HG03108 (cell line): ENCODE results near the gene MFAP3.
A peak's percentile ranks its signal among the peaks of the same experiment; 100 is the strongest.
"Not testable (repeated sequence)": the region's sequence is repeated elsewhere in the genome, so short reads cannot be mapped to it uniquely, and the experiment has no call there.

Source experiments
- ATAC-seq: cut with Tn5 transposase; IDR thresholded peaks from one replicate; pipeline ENCODE4 v1.9.1; 2021; ENCODE audit warnings: moderate library complexity; ENCODE audit not compliant: unreplicated experiment

The MFAP3 gene

GRCh38 chr5:154049636-154050035 lies 10.9 kb downstream of the MFAP3 start:
- ATAC-seq: no peak

GRCh38 chr5:154053468-154053867 lies 14.7 kb downstream of the MFAP3 start:
- no peak for ATAC-seq

DNA sequence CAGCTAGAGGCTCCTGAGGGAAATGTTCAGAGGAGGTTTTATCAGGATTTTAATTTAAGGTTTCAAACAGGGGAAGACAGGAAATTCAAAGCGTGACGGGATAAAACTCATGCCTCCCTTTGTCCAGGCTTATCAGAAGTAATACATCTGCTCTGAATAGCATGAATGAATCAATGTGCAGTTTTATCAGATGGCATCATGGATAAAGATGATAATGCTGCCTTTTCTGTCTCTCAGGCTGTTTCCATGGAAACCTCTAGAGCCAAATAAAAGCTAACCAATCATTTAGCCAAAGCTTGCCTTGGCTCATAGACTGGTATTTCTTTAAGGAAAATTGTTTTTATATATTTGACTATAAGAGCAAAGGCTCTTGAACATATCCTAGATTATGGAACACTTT lies 16.4 kb downstream of the MFAP3 start:
- no peak for ATAC-seq

DNA sequence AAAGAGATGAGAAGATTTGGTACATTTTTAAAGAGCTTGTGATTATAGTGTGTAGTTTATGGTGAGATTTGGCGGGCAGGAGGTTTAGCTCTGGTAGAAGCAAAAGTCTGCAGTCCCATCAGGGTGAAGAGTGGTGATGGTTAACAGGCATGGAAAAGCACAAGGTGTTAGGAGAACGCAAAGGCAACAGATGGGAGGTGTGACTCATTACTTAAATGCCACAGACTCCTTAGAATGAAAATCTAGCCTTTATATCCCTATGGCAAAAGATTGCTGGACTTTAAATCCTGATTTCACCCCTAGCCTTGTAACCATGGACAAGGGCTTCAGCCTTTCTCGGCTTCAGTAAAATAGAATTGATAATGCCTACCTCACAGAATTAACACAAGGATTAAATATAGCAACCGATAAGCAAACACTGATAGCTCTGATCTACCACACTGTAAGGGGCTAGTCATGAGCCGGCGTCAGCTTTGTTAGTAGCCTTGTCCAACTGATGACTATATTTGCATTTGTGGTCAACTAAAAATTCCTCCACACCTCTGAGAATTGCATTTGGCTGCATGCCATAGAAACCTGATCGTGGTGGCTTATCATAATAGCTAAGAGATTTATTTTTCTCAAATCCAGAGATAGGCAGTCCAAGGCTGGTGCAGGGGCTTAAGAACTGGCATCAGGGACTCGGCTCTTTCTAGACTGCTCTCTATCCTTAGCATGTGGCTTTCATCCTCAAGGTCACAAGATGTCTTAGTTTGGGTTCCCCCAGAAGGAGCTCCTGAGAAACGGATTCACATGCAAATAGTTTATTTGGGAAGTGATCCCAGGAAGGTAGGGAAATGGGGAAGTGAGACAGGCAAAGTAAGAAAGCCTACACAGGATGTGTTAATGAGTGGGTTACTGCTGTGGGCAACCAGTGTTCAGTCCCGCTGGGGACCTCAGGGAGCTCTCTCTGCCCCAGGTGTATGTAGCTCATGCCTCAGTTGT lies 19.6 kb downstream of the MFAP3 start:
- ATAC-seq: peak; percentile 65

GRCh38 chr5:154059039-154059430 lies 20.3 kb downstream of the MFAP3 start:
- ATAC-seq: peak; percentile 57

DNA sequence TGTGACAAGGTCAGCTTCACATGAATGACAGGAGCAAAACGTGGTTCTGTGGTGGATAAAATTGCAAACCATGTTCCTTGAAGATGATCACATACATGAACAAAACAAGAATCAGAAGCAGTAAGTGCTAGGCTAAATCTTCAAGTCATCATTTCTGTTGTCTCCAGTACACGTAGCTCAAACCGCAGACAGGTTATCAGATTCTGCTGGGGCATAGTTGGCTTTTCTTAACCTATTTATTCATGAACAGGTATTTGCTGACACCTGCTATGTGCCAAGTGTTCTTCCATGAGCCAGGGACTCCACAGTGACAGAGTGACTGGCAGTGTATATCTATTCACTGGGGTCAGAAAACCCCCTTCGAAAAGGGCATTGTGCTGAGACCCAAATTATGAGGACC lies 20.8 kb downstream of the MFAP3 start:
- ATAC-seq: no peak

GRCh38 chr5:154060606-154061005 lies 21.8 kb downstream of the MFAP3 start:
- no peak for ATAC-seq

DNA sequence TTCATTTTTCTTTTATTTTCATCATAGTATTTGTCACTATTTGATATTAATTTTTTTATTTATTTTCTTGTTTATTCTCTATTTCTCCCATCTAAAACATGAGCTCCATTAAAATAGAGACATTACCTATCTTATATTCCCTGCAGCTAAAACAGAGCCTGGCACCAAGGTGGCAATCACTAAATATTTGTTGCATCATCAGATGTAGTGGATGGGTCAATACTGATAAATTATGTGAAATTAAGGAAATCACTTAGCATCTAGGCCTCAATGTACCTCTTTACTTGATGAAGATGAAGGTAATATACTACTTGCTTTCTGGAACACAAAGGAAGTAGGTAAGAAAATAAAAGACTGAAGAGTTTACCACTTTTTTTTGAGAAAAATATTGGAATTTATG lies 24.6 kb downstream of the MFAP3 start:
- ATAC-seq: no peak

- ATAC-seq: no peak
These were observed 27.2 kb downstream of the MFAP3 start for GRCh38 chr5:154065971-154066370.

- ATAC-seq: not testable (repeated sequence)
These were observed 31.1 kb downstream of the MFAP3 start for GRCh38 chr5:154069854-154070253.

GRCh38 chr5:154071799-154072413 lies 33.1 kb downstream of the MFAP3 start:
- ATAC-seq: peak; percentile 6

DNA sequence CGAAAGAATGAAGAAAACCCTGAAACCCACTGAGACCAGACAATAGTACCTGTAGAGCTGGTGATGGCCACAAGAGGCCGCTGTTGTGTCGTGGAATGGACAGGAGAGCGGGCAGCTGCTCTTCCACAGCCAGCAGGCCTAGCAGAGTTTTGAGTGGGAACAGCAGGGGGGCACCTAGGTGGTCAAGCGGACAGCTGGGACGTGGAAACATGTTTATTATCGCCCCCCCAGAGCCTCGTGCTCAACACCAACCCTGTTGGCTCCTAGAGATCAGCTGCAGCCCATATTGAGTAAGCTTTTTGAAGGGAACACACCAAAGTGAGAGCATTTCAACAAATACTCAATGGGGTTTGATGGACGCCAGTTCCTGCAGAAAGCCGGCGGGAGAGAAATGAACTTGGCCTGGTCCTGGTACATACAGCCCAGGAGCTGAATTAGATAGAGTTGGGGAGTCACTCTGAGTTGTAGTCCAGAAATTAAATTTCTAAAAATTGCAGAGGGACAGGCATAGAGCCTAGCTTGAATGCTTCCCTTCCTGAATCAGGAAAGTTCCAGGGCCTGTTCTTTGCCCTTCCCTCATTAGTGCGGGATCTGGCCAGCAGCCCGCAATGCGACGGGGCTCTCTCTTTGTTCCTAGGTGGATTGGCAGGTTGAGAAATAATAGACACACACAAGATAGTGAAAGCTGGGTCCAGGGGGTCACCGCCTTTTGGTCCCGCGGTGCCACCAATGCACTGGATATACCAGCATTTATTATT lies 33.8 kb downstream of the MFAP3 start:
- ATAC-seq: peak; percentile 96

GRCh38 chr5:154076240-154076922 lies 37.6 kb downstream of the MFAP3 start:
- no peak for ATAC-seq

- no peak for ATAC-seq
These were observed 38.9 kb downstream of the MFAP3 start for GRCh38 chr5:154077696-154078095.

GRCh38 chr5:154078272-154078671 lies 39.5 kb downstream of the MFAP3 start:
- ATAC-seq: no peak

GRCh38 chr5:154081246-154081645 lies 42.5 kb downstream of the MFAP3 start:
- ATAC-seq: no peak

DNA sequence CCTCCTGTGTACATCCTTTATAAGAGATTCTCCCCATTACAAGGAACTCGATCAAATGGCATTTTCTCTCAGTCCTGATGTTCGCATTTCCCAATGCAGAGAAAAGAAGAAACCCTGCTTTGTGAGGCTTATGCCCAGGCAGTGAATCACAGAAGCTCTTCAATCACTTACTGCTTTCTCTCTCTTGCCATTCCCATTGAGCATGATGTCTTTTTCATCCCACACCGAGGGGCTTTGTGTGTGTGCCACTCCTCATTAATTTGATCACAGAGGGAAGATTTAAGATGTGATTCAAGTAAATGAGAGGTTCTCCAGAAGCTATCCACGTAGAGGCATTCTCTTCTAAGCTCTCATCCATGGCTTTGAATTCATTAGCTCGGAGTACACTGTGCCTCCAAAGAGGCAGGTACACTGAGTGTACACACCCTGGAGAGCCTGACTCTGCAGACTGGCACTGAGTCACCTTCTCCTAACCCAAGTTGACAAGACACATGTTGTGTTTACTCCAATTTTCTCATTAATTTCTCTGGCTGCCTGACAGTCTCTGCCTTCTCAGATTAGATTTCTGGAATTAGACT lies 45.4 kb downstream of the MFAP3 start:
- ATAC-seq: no peak

DNA sequence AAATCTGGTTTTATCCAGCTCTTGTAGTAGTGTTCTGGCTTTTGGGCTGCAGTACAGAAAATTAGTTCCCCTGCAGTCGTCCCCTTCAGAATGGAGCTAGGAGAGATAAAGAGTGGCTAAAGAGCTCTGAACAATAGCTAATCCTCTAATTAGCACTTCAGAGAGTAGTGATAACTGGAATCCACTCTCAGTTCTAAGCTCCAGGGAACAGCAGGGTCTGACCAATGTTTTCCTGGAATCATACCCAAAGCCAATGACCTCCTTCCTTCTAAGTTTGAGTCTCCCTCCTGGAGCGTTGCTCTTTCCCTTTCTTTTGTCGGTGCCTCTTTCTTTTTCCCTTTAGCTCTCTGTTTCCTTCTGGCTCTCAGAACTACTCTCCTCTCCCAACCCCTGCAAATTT lies 47.4 kb downstream of the MFAP3 start:
- no peak for ATAC-seq

DNA sequence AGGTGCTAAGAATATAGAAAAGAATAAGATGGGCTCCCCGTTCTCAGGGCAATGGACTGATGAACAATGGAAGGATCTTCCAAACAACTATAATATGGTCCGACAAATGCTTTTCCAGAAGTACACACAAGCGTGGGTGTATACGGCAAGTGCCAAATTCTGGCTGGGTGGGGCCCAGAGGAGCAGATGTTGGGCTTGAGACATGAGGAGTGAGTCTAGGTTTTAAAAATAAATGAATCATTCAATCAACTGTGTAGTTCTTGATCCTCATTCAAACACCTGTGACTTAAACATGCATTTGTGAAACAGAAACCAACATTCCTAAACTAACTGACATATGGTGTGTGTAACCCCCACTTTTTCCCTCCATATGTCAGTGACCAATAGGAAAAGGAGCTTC lies 47.9 kb downstream of the MFAP3 start:
- ATAC-seq: no peak

GRCh38 chr5:154087260-154087659 lies 48.5 kb downstream of the MFAP3 start:
- no peak for ATAC-seq

DNA sequence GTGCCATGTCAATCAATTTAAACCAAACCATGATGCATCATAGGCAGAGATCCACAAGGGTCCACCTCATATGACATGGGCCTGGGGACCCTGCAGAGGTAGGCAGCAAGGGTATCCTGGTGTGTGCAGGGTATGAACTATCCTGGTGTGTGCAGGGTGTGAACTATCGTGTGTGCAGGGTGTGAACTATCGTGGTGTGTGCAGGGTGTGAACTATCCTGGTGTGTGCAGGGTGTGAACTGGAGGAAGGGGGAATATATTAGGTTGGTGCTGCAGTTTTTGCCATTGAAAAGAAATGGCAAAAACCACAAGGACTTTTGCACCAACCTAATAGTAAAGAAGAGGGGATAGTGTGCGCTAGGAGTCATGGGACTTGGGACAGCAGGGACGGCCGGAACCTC lies 50.0 kb downstream of the MFAP3 start:
- ATAC-seq: no peak
